ENCODE measurements around the gene ATP7A. TPM values are rescaled to one million over a fixed set of nuclear protein-coding genes. Genes with fewer than 3 reads are reported as not detected.

Gene ATP7A
- total RNA-seq, 1 experiment from 2014 or later = 6.3 TPM

GRCh38 chrX:77961063-77961462, 50.6 kb downstream of the ATP7A start:
- POLR2A ChIA-PET = no interaction called here
- H3K9me3 ChIP-seq (ENCODE audit: control insufficient read depth in 1 of 2, insufficient read depth in 1 of 2, low read depth in 1 of 2, low read length in 2 of 2) = no peaks in the 10 kb centered on the region
- CTCF ChIA-PET = no interaction called here

More at GRCh38 chrX:77961063-77961462, 50.6 kb downstream of the ATP7A start:
- ATAC-seq = no peak
- H3K4me3 ChIP-seq (replicated peaks in 1 of 2; ENCODE audit: low read depth in 1 of 2, low read length in 2 of 2) = no peak overlapping the region
- no peak overlapping the region for H2AFZ ChIP-seq (ENCODE audit: low read depth, low read length, poor library complexity, severe bottlenecking)
- H3K4me2 ChIP-seq (ENCODE audit: low read length) = no peak overlapping the region
- BruUV-seq (replicated peaks) = no TSS peak
- H3K27ac ChIP-seq (ENCODE audit: low read depth, low read length) = no peak overlapping the region
- H3K4me1 ChIP-seq (ENCODE audit: control insufficient read depth in 1 of 2, insufficient read depth in 2 of 2, low read length in 2 of 2) = no peaks in the 10 kb centered on the region
- H3K9ac ChIP-seq (ENCODE audit: low read length) = no peak overlapping the region
- DNase-seq (ENCODE audit: low read depth, low spot score) = no peak
- H3K9me2 ChIP-seq (ENCODE audit: insufficient read depth) = no peaks in the 10 kb centered on the region
- no peak for TF ChIP-seq EZH2 (IDR thresholded peaks at IDR 0.05)
- TF ChIP-seq TCF7L2 (IDR thresholded peaks at IDR 0.05; ENCODE audit: borderline replicate concordance, extremely low read depth, insufficient read depth, insufficient read length) = no peak
- TF ChIP-seq EGR1 (IDR thresholded peaks at IDR 0.05; ENCODE audit: low read depth) = no peak
- no peak for TF ChIP-seq SIN3A (IDR thresholded peaks at IDR 0.05; ENCODE audit: low read depth)
- no peak for TF ChIP-seq FOSL1 (IDR thresholded peaks at IDR 0.05; ENCODE audit: low read depth)
- TF ChIP-seq POLR2A (IDR thresholded peaks at IDR 0.05; ENCODE audit: borderline replicate concordance, extremely low read depth, insufficient read depth, insufficient read length) = no peak
- TF ChIP-seq CBX3 (IDR thresholded peaks at IDR 0.05; ENCODE audit: low read depth) = no peak
- no peak for TF ChIP-seq YY1 (IDR thresholded peaks at IDR 0.05; ENCODE audit: extremely low read depth, insufficient replicate concordance, low read depth, low read length)
- no peak for TF ChIP-seq JUND (IDR thresholded peaks at IDR 0.05)
- TF ChIP-seq REST (IDR thresholded peaks at IDR 0.05; ENCODE audit: low read depth) = no peak
- TF ChIP-seq ZNF274 (IDR thresholded peaks at IDR 0.05; ENCODE audit: low read depth, low read length) = no peak
- TF ChIP-seq SRF (IDR thresholded peaks at IDR 0.05; ENCODE audit: low read depth) = no peak
- no peaks in the 10 kb centered on the region for H3K27me3 ChIP-seq (ENCODE audit: insufficient read depth, low read length)
- intact Hi-C loops (cut with micrococcal nuclease) = no loop called here
- H4K20me1 ChIP-seq (ENCODE audit: insufficient read depth) = no peaks in the 10 kb centered on the region
- RAD21 ChIA-PET (ENCODE audit: low non-redundant PET in 1 of 2, low total read pairs in 2 of 2, uncharacterized antibody in 2 of 2, unreplicated experiment in 2 of 2) = no interaction called here
- H3K36me3 ChIP-seq (ENCODE audit: control insufficient read depth in 1 of 2, insufficient read depth in 2 of 2, low read length in 2 of 2) = no peaks in the 10 kb centered on the region
- no peaks in the 10 kb centered on the region for H3K79me2 ChIP-seq (ENCODE audit: insufficient read depth, low read length)
